ENCODE results near the gene ASPSCR1. TPM values are rescaled to one million over a fixed set of nuclear protein-coding genes. Genes with fewer than 3 reads are reported as not detected.
A peak's percentile ranks its signal among the peaks of the same experiment; 100 is the strongest.

Gene ASPSCR1
- total and polyA plus RNA-seq, 10 of the 15 experiments (the other 5 are each of a cell fraction or from before 2014, with no cell fraction given): 1.5 to 48.4 (median 25.4) TPM

- TF ChIP-seq ZBTB40 (IDR thresholded peaks at IDR 0.05; ENCODE audit: borderline replicate concordance) (peak; percentile 95), YBX1 (IDR thresholded peaks at IDR 0.05) (no peak), NFYA (IDR thresholded peaks at IDR 0.05; ENCODE audit: borderline replicate concordance, low read depth, low read length) (no peak), EGR1 (IDR thresholded peaks at IDR 0.05; ENCODE audit: borderline replicate concordance in 1 of 2, low read depth in 2 of 2, low read length in 2 of 2) (peak; percentile 78 to 86), ZBED1 (IDR thresholded peaks at IDR 0.05; ENCODE audit: borderline replicate concordance) (no peak), CBX5 (IDR thresholded peaks at IDR 0.05; ENCODE audit: low read depth) (no peak), ZNF217 (IDR thresholded peaks at IDR 0.05) (no peak), ZNF384 (IDR thresholded peaks at IDR 0.05; ENCODE audit: borderline replicate concordance, low read depth, low read length) (no peak), BACH1 (IDR thresholded peaks at IDR 0.05; ENCODE audit: borderline replicate concordance) (no peak; the same call in 1 of the 2 replicates), TBL1XR1 (IDR thresholded peaks at IDR 0.05; ENCODE audit: low read depth, low read length) (peak; percentile 92), CHD4 (IDR thresholded peaks at IDR 0.05) (no peak), SKIL (IDR thresholded peaks at IDR 0.05; ENCODE audit: low read depth, poor library complexity, severe bottlenecking) (no peak), E2F4 (IDR thresholded peaks at IDR 0.05; ENCODE audit: low read depth, low read length) (no peak), CREB1 (IDR thresholded peaks at IDR 0.05; ENCODE audit: low read depth) (peak; percentile 65), IKZF2 (IDR thresholded peaks at IDR 0.05) (no peak), EP300 (IDR thresholded peaks at IDR 0.05; ENCODE audit: borderline replicate concordance in 1 of 2, control insufficient read depth in 1 of 2, low read depth in 2 of 2, low read length in 2 of 2) (no peak), RCOR1 (conservative IDR thresholded peaks at IDR 0.05; ENCODE audit: low read depth, low read length) (0 out of 2 replicates have a peak, but pooled peaks have one; percentile 66), BRCA1 (IDR thresholded peaks at IDR 0.05; ENCODE audit: low read depth, low read length) (peak; percentile 7; the same call in 1 of the 2 replicates), HDGF (IDR thresholded peaks at IDR 0.05) (0 out of 2 replicates have a peak, but pooled peaks have one; percentile 26), CBFB (IDR thresholded peaks at IDR 0.05; ENCODE audit: low read depth) (no peak), CREM (IDR thresholded peaks at IDR 0.05; ENCODE audit: low read depth) (peak; percentile 74)
These were observed 88.3 kb downstream of the ASPSCR1 start, which contains the start of gene DUS1L (continued) for GRCh38 chr17:82065638-82066303.
